ENCODE measurements around the gene KLF16. TPM values are rescaled to one million over a fixed set of nuclear protein-coding genes. Genes with fewer than 3 reads are reported as not detected.
A peak's percentile ranks its signal among the peaks of the same experiment; 100 is the strongest.
"Not testable (repeated sequence)": the region's sequence is repeated elsewhere in the genome, so short reads cannot be mapped to it uniquely, and the experiment has no call there.

The KLF16 gene
- total RNA-seq, 2 experiments from 2014 or later = 26.5 to 29.8 TPM

DNA sequence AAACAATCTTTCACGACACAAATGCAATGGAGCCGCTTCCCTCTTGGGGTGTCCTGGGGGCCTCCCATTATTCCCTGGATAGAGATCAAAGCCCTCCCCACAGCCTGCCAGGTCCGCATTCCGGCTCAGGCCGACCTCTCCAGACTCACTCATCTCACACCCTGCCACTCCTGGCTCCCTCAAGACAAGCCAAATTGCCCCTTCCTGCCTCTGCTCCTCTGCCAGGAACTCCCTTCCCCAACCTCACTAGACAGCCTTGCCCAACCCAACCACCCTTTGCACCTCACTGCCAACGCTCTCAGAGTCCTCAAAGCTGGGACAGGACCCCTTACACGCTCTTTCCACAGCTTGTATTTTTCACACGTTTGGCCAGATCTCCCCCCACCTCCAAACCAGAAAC, 20.4 kb upstream of the KLF16 start:
- ATAC-seq (peak; percentile 10), DNase-seq (no peak)
- Mint-ChIP-seq H3K27me3 (ENCODE audit: low read depth) (no peaks in the 10 kb centered on the region), H3K9me3 (ENCODE audit: insufficient read depth) (no peaks in the 10 kb centered on the region), H3K36me3 (ENCODE audit: low read depth) (peaks cover 36% of the 10 kb centered on the region), H3K27ac (peak overlapping the region; percentile 95), H3K4me1 (ENCODE audit: low read depth) (peaks cover 50% of the 10 kb centered on the region), H3K4me3 (peak overlapping the region; percentile 93)
- ChIA-PET POLR2A (interaction anchor here (0.7 to 3.0 kb wide), 8 partner anchors 8 to 168 kb away, joined by 3 to 26 read pairs (median 4); partner anchors contain the start of gene MKNK2), CTCF (interaction anchor here (1.3 to 3.2 kb wide), 2 partner anchors 11 to 19 kb away, joined by 3 to 22 read pairs; no protein-coding TSS in a partner anchor)

DNA sequence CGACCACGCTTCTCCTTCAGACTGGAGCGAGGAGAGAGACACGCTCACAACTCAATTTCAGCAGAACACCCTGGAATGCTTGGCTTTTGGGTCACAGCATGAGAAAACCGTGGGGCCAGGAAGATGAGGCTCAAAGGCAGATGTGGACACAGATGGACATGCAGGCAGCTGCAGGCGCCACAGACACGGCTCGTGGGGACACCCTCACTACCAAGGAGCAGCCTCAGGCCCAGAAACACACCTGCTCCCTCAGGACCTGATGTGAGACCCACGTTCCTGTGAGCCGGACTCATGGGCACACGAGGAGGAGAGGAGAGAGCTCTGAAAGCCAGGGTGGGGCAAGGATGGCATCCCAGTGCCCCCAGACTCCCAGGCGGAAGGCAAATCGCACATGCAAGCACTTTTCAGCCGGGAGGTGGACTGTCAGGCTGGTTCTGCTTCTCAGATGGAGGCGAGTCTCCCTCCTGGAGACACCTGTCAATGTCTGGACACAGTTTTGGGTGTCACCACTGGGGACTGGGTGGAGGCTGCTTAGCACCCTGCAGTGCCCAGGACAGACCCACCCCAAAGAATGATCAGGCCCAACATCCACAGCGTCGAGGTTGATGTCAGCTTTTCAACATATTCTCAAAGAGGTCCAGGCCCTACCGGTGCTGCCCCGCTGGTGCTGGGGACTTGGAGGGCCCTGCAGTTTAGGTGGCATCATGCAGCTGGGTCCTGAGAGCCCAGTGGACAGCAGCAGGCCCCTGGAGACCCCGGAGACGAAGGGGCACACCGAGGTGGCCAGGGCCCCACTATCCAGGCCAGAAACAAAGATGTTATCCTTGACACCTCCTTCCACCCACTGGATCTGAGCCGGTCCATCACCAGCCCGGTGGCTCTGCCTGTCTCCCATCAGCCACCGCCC, 19.7 kb upstream of the KLF16 start:
- CTCF ChIA-PET = interaction anchor here (1.3 to 3.2 kb wide), 2 partner anchors 12 to 18 kb away, joined by 3 to 22 read pairs; no protein-coding TSS in a partner anchor
- POLR2A ChIA-PET = interaction anchor here (0.6 to 3.0 kb wide), 14 partner anchors 8 to 30 kb away, joined by 3 to 26 read pairs (median 4); no protein-coding TSS in a partner anchor
- Mint-ChIP-seq H3K27me3 (ENCODE audit: low read depth) (no peaks in the 10 kb centered on the region), H3K36me3 (ENCODE audit: low read depth) (peaks cover 40% of the 10 kb centered on the region), H3K4me3 (peak overlapping the region; percentile 93), H3K9me3 (ENCODE audit: insufficient read depth) (no peaks in the 10 kb centered on the region), H3K27ac (peak overlapping the region; percentile 95), H3K4me1 (ENCODE audit: low read depth) (peaks cover 53% of the 10 kb centered on the region)
- DNase-seq (no peak), ATAC-seq (peak; percentile 1)

DNA sequence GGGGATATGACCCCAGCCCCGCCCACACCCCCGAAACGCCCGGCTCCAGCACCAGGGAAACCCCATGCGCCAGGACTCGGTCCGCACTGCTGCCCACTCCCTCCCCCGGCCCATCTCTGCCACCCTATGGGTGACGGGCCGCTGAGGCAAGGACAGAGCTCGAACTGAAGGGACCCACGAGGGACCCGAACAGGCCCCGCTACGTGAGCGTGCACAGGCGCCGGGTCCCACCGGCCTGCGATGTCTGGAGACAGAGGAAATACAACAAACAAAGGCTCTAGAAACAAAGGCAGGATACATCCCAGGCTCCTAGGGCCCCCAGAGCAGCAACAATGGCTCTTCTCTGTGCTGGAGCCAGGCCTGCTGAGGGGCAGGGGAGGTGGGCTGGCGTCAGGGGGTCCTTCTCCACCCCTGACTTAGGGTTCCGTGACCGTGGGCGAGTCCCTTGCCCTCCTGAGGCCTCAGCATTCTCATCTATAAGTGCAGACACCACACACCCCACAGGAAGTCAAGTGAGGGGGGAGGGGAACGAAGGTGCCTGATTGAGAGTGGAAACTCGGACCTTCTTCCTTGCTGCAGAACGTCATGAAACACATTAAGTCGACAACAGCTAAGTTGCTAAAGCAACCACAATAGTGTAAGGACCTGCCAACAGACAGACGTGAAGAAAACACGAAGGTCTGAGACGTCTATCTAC, 18.9 kb upstream of the KLF16 start:
- Mint-ChIP-seq H3K4me3 (peak overlapping the region; percentile 93), H3K27ac (peak overlapping the region; percentile 95), H3K36me3 (ENCODE audit: low read depth) (peaks cover 40% of the 10 kb centered on the region), H3K27me3 (ENCODE audit: low read depth) (no peaks in the 10 kb centered on the region), H3K4me1 (ENCODE audit: low read depth) (peaks cover 48% of the 10 kb centered on the region), H3K9me3 (ENCODE audit: insufficient read depth) (no peaks in the 10 kb centered on the region)
- ATAC-seq = peak; percentile 59
- DNase-seq = peak; percentile 90
- ChIA-PET POLR2A (interaction anchor here (0.5 to 1.8 kb wide), 9 partner anchors 7 to 593 kb away, joined by 3 to 13 read pairs (median 3); partner anchors contain the start of gene GADD45B), CTCF (interaction anchor here (3.2 kb wide), 1 partner anchor 17 kb away, joined by 22 read pairs; no protein-coding TSS in a partner anchor)

DNA sequence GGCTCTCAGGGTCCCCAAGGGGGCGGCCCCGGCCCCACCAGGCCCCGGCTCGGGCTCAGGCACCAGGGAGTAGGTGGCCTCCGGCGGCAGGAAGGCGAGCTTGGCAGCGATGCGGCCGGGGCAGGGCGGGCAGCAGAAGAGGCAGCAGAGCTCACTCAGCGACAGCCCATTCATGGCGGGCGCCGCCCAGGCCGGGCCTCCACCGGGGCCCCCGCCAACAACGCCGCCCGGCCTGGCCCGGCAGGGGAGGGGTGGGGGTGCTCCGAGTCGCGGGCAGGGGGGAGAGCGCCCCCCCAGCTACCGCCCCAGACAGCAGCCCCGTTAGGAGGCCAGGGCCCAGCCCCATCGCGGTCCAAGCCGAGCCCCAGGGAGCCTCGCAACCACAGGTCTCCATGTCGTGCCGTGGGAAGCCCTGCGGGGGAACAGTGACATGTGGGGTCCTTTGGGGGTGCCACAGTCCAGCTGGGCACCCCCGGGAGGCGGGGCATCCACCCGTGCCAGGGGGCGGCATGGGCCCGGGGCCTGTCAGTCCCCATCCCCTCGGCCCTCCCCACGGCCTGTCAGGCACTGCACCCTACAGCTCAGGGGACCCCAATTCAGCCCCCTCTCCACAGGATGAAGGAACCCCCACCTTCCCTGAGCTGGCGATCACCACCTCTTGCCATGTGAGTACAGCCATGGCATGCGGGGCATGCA, 18.2 kb upstream of the KLF16 start:
- ATAC-seq; H3K27me3 Mint-ChIP-seq (ENCODE audit: low read depth); DNase-seq; H3K9me3 Mint-ChIP-seq (ENCODE audit: insufficient read depth): not testable (repeated sequence)
- peak overlapping the region; percentile 95 for H3K27ac Mint-ChIP-seq
- H3K36me3 Mint-ChIP-seq (ENCODE audit: low read depth) = peaks cover 40% of the 10 kb centered on the region
- ChIA-PET POLR2A (interaction anchor here (1.5 to 1.8 kb wide), 2 partner anchors 24 to 26 kb away, joined by 6 read pairs; no protein-coding TSS in a partner anchor), CTCF (interaction anchor here (3.2 kb wide), 1 partner anchor 16 kb away, joined by 22 read pairs; no protein-coding TSS in a partner anchor)
- peak overlapping the region; percentile 93 for H3K4me3 Mint-ChIP-seq
- H3K4me1 Mint-ChIP-seq (ENCODE audit: low read depth) = peaks cover 45% of the 10 kb centered on the region

DNA sequence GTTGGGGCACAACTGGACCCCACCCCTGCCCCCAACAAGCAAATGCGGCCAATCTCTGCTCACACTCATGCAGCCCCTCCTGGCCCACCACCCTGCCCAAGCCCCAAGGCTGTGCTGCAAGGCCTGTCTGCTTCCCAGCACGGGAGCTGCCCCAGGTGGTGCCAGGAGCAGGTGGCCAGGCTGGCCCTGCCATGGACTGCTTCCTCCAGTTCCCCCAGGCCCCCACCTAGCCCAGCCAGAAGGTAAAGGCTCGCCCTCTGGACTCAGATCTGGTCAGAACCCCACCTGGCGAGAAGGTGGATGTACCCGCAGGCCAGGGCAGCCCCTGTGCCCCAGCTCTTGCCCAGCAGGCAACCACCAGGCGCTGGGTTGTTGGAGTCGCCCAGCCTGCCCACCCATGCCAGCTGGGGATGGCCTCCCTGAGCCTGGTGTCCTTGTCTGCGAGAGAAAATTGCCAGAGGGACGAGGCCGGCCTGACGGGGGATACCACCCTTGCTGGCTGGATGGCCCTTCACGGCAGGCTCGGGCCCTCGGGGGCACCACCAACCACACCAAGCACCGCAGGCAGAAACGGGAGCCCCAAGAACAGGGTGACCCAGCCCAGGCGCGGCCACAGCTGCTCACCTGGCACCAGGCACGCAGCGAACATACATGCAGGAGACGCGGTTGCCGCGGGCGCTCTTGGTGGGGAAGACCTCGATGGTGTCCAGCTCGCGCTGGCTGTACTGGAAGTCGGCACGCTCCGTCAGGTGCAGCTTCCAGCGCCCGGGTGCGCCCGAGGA, 17.4 kb upstream of the KLF16 start:
- ATAC-seq (no peak), DNase-seq (no peak)
- Mint-ChIP-seq H3K9me3 (ENCODE audit: insufficient read depth) (no peaks in the 10 kb centered on the region), H3K4me3 (peak overlapping the region; percentile 60), H3K4me1 (ENCODE audit: low read depth) (peaks cover 47% of the 10 kb centered on the region), H3K27ac (peak overlapping the region; percentile 63), H3K36me3 (ENCODE audit: low read depth) (peaks cover 44% of the 10 kb centered on the region), H3K27me3 (ENCODE audit: low read depth) (no peaks in the 10 kb centered on the region)
- ChIA-PET POLR2A (interaction anchor here (1.0 to 1.8 kb wide), 2 partner anchors 17 to 25 kb away, joined by 5 to 6 read pairs; no protein-coding TSS in a partner anchor), CTCF (interaction anchor here (3.2 kb wide), 1 partner anchor 16 kb away, joined by 22 read pairs; no protein-coding TSS in a partner anchor)

DNA sequence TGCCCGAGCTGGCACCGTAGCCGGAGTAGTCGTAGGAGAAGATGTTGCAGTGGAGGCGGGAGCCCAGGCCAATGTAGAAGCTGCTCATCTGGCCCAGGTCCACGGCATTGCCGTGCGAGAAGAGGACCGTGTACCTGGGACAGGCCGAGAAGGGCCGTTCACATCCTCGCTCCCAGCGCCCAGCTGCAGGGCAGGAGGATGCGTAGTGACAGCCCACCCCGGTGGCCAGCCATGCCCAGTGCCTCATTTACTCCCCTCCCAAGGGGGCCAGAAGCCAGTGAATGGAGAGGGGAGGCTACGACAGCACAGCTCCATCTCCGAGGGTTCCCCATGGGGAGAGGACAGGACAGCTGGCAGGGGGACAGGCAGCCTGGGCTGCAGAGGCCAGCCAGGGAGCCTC, 16.6 kb upstream of the KLF16 start:
- peaks cover 43% of the 10 kb centered on the region for H3K4me1 Mint-ChIP-seq (ENCODE audit: low read depth)
- POLR2A ChIA-PET = interaction anchor here (1.0 kb wide), 1 partner anchor 17 kb away, joined by 5 read pairs; no protein-coding TSS in a partner anchor
- peaks cover 51% of the 10 kb centered on the region for H3K36me3 Mint-ChIP-seq (ENCODE audit: low read depth)
- H3K9me3 Mint-ChIP-seq (ENCODE audit: insufficient read depth); CTCF ChIA-PET; ATAC-seq; H3K4me3 Mint-ChIP-seq; H3K27me3 Mint-ChIP-seq (ENCODE audit: low read depth); DNase-seq: not testable (repeated sequence)
- H3K27ac Mint-ChIP-seq = peak overlapping the region; percentile 46

DNA sequence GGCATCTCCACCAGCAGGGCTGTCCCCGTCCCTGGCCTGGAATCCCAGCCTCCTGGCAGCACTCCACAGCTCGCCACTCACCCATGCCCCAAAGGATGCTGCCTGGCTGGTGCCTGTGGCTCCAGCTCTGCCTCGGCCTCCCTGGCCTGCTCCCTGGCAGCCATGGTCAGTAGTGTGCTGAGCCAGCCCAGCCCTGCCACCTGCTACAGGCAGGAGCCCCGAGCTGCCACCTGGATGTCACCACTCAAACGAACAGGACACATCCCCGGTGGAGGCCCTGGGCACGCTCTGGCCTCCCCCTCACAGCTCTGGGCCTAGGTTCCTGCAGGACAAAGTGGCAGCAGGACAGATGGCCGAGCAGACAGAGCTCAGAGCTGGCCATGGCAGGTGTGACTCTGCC, 15.2 kb upstream of the KLF16 start:
- ATAC-seq; H3K27me3 Mint-ChIP-seq (ENCODE audit: low read depth); H3K4me3 Mint-ChIP-seq; H3K27ac Mint-ChIP-seq; POLR2A ChIA-PET; H3K9me3 Mint-ChIP-seq (ENCODE audit: insufficient read depth); DNase-seq; CTCF ChIA-PET: not testable (repeated sequence)
- Mint-ChIP-seq H3K36me3 (ENCODE audit: low read depth) (peaks cover 52% of the 10 kb centered on the region), H3K4me1 (ENCODE audit: low read depth) (peaks cover 50% of the 10 kb centered on the region)

DNA sequence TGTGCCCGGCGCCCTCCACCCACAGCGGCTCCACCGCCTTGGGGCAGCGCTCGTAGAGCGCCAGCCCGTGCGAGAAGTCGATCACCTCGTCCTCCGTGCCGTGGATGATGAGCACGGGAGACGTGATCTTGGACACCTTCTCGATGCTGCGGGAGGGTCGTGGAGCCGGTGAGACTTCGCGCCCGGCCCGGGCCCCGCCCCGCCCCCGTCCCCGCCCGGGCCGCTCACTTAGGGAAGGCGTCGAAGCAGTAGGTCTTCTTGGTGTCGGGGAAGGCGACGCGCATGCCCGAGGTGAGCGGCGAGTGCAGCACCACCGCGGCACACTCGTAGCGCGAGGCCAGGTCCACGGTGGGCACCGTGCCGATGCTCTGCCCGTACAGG, 13.9 kb upstream of the KLF16 start:
- DNase-seq; H3K27ac Mint-ChIP-seq; ATAC-seq; H3K9me3 Mint-ChIP-seq (ENCODE audit: insufficient read depth); H3K4me3 Mint-ChIP-seq; H3K27me3 Mint-ChIP-seq (ENCODE audit: low read depth); POLR2A ChIA-PET: not testable (repeated sequence)
- Mint-ChIP-seq H3K4me1 (ENCODE audit: low read depth) (peaks cover 46% of the 10 kb centered on the region), H3K36me3 (ENCODE audit: low read depth) (peaks cover 43% of the 10 kb centered on the region)
- CTCF ChIA-PET = interaction anchor here (1.3 to 3.4 kb wide), 3 partner anchors 12 to 21 kb away, joined by 4 to 38 read pairs (median 24); no protein-coding TSS in a partner anchor

DNA sequence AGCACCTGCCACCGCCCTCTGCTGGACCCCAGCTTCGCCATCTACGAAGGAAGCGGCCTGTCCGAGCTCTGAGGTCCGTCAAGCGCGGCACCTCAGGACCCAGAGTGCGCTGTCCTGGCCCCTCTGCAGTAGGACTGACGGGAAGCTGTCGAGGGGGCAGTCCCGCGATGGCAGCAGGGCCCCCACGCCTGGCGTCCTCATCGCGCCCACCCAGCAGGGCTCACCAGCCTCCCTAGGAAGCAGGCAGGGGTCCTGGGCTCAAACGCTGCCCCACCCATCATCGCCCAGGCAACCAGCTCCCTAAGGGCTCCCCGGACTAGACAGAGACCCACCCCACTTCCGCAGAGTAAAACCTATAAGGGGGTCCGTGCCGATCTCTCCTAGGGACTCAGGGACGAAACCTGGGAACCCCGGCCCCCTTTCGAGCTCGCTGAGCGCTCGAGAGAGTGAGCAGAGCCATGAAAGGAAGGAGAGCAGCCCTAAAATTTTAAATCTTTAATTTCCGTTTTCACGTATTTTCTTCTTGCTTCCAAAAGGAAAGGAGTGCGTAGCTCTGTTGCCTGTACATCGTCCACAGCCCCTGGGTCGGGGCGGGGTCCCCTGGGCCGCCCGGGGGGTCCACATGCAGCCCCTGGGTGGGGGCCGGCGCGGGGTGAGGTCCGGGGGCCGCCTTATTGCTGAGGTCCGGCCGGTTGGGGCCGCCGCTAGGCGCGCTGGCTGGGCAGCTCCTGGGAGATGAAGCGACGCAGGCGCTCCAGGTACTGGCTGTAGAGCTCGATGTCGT, 13.3 kb upstream of the KLF16 start:
- peak; percentile 3 for ATAC-seq
- H3K27me3 Mint-ChIP-seq (ENCODE audit: low read depth); H3K9me3 Mint-ChIP-seq (ENCODE audit: insufficient read depth); DNase-seq: not testable (repeated sequence)
- Mint-ChIP-seq H3K36me3 (ENCODE audit: low read depth) (peaks cover 40% of the 10 kb centered on the region), H3K4me1 (ENCODE audit: low read depth) (peaks cover 41% of the 10 kb centered on the region), H3K27ac (peak overlapping the region; percentile 98), H3K4me3 (peak overlapping the region; percentile 95)
- ChIA-PET POLR2A (interaction anchor here (0.7 to 2.3 kb wide), 5 partner anchors 8 to 25 kb away, joined by 3 to 29 read pairs (median 9); partner anchors contain the start of gene ABHD17A), CTCF (interaction anchor here (0.8 to 3.4 kb wide), 6 partner anchors 11 to 611 kb away, joined by 3 to 38 read pairs (median 5); no protein-coding TSS in a partner anchor)
